Inflammatory macrophage (primary cell): ENCODE measurements around the gene SLC24A5.

Source experiments
- DNase-seq, 2 donors: peaks; one replicate each; pipeline ENCODE4 v3.0.0-alpha.2; 2020 to 2022

The SLC24A5 gene

GRCh38 chr15:48112242-48112641, 8.5 kb upstream of the SLC24A5 start:
- DNase-seq, result no peak

GRCh38 chr15:48119277-48119676, 1.5 kb upstream of the SLC24A5 start:
- DNase-seq, result no peak

- no peak for DNase-seq
These were observed 1.1 kb downstream of the SLC24A5 start for GRCh38 chr15:48121849-48122248.

GRCh38 chr15:48126667-48127355, 6.0 kb downstream of the SLC24A5 start:
- no peak for DNase-seq

GRCh38 chr15:48131324-48131723, 10.5 kb downstream of the SLC24A5 start:
- DNase-seq, result peak in 1 of 2 donors; percentile 21

GRCh38 chr15:48132874-48133273, 12.1 kb downstream of the SLC24A5 start:
- no peak for DNase-seq

- DNase-seq, result no peak
These were observed 23.1 kb downstream of the SLC24A5 start for GRCh38 chr15:48143856-48144255.

GRCh38 chr15:48144889-48145288, 24.1 kb downstream of the SLC24A5 start:
- DNase-seq, result peak; percentile 0 to 32

- DNase-seq, result no peak
These were observed 25.1 kb downstream of the SLC24A5 start for GRCh38 chr15:48145923-48146322.

- DNase-seq, result no peak
These were observed 26.6 kb downstream of the SLC24A5 start for GRCh38 chr15:48147358-48147757.

- no peak for DNase-seq
These were observed 29.1 kb downstream of the SLC24A5 start for GRCh38 chr15:48149858-48150257.

- DNase-seq, result no peak
These were observed 32.7 kb downstream of the SLC24A5 start for GRCh38 chr15:48153526-48153925.

GRCh38 chr15:48168616-48169015, 47.8 kb downstream of the SLC24A5 start:
- DNase-seq, result no peak

- DNase-seq, result no peak
These were observed 50.2 kb downstream of the SLC24A5 start for GRCh38 chr15:48170981-48171380.

- no peak for DNase-seq
These were observed 54.3 kb downstream of the SLC24A5 start for GRCh38 chr15:48175126-48175525.

- no peak for DNase-seq
These were observed 55.3 kb downstream of the SLC24A5 start for GRCh38 chr15:48176112-48176511.

- no peak for DNase-seq
These were observed 56.2 kb downstream of the SLC24A5 start for GRCh38 chr15:48176957-48177356.

- no peak for DNase-seq
These were observed 56.6 kb downstream of the SLC24A5 start for GRCh38 chr15:48177383-48177765.

GRCh38 chr15:48177766-48178647, 57.2 kb downstream of the SLC24A5 start, which contains the start of gene MYEF2:
MYEF2 (minus strand) TSS chr15:48178295; CDS start chr15:48178237, 58 bp downstream.
- no peak for DNase-seq

- no peak for DNase-seq
These were observed 57.8 kb downstream of the SLC24A5 start for GRCh38 chr15:48178648-48178931.

GRCh38 chr15:48182749-48183148, 62.0 kb downstream of the SLC24A5 start:
- no peak for DNase-seq

- DNase-seq, result no peak
These were observed 64.7 kb downstream of the SLC24A5 start for GRCh38 chr15:48185529-48185928.

- no peak for DNase-seq
These were observed 65.5 kb downstream of the SLC24A5 start for GRCh38 chr15:48186271-48186670.

GRCh38 chr15:48190932-48191573, 70.3 kb downstream of the SLC24A5 start:
- peak; percentile 22 to 56 for DNase-seq
